IPS DF 4.7 (cell line): Measurements from ENCODE around the gene GRIN2A.

Experiments
- DNase-seq: peaks from one replicate; pipeline ENCODE4 v3.0.0-alpha.2; 2013; ENCODE audit warnings: low spot score; ENCODE audit errors: extremely low read depth

The GRIN2A gene

GRCh38 chr16:10086620-10087019, 95.6 kb downstream of the GRIN2A start:
- DNase-seq = no peak

DNA sequence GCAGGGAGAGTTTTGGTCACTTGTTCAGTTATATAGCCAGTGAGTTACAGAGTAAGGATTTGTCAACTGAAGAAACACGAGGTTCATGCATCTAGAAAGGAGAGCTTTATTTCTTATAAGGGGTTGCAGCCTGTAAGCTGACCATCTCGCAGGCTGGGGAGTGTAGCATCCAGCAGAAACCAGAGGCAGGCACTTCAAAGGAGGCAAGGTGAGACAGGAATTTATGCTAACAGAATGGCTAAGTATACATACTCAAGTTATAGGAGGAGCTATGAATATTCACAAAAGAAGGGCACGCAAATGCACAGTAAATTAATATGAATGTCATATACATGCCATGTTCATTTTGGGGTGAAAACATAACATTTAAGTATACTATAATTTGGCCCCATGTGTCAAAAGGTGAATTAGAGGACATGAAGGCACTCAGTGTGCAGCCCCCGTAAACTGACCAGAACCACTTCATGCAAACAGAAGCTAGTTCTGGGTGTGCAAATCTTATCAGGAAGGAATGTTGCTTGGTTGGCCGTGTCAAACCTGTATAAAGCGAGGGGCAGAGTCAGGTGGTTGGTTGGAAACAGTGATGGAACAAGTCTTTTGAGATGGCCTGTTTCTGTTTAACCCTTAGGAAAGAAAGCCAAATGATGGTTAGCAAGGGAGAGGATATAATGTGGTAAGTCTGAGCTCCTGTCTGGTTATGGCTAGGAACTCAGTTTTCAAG, 97.0 kb downstream of the GRIN2A start:
- no peak for DNase-seq

- no peak for DNase-seq
Observed at GRCh38 chr16:10083301-10083700, 98.9 kb downstream of the GRIN2A start.

- no peak for DNase-seq
Observed at GRCh38 chr16:10081201-10081940, 100.9 kb downstream of the GRIN2A start.

- no peak for DNase-seq
Observed at GRCh38 chr16:10080051-10080772, 102.0 kb downstream of the GRIN2A start.

GRCh38 chr16:10078541-10078949, 103.7 kb downstream of the GRIN2A start:
- DNase-seq = peak; percentile 22

DNA sequence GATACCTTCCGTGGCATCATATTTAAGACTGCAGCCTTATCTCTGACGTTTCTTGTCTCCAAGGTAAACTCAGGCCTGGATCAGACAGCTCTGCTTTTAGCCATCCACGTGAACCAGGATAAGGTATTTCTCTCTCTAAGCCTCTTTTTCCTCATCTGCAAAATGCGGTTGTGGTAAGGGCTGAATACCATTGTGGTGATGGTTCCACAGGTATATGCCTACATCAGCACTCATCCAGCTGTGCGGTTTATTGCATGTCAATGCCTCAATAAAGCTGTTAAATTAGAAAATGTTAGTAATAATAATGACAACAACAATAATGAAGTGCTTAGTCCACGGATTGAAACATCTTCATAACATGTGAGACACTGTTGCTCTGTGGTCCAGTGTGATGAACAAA, 104.4 kb downstream of the GRIN2A start:
- DNase-seq = no peak

DNA sequence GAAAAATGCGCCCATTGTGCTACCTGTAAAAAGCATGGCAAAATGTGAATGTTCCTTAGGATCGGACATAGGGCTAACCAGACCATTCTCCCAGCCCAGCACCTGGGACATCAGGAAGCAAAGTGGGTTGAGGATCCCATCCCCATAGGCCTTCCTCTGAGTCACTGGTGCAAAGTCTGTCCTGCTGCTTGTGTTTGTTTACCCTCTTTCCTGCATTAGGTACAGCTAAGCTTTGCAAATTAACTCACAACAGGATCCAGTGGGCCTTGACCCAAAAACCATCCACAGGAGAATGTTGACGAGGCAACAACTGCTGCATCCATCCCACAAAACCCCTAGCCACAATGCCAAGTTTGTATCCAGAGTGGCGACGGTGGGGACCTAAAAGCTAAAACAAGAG, 106.2 kb downstream of the GRIN2A start:
- no peak for DNase-seq

DNA sequence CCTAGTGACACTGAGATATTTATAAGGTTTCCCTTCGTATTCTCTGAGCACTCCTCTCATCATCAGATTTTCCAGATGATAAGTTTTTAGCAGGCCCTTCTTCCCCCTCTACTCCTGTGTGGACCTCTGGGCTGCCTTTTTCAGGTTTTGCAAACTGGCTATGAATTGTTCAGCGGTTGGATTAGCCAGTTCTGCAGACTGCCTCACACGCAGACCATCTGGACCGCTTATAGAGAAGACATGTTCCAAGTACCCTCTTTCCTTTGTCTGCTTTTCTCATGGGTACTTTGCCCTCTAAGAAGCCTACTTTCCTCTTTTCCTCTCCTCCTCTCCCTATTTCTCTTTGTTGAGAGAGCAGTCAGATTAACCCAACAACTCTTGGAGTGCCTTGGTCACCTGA, 111.6 kb downstream of the GRIN2A start:
- no peak for DNase-seq

DNA sequence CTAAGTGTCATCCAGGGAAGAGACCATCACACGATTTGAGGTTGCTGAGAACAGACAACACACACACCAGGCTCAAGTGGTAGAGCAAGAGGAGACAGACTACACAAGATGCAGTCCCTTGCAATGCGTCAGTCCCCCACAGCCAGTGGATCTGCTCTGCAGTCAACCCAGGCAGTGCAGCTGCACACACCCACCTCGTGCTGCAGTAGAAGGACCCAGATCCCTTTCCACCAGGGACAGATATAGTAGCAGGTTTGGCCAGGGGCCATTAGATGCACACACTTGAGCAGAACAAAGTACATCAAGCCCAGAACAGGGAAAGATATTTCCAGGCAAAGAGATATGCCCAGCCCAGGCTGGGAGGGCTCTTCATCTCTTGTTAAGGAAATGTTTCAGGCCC, 112.9 kb downstream of the GRIN2A start:
- DNase-seq = no peak

- DNase-seq = no peak
Observed at GRCh38 chr16:10067835-10068234, 114.4 kb downstream of the GRIN2A start.

DNA sequence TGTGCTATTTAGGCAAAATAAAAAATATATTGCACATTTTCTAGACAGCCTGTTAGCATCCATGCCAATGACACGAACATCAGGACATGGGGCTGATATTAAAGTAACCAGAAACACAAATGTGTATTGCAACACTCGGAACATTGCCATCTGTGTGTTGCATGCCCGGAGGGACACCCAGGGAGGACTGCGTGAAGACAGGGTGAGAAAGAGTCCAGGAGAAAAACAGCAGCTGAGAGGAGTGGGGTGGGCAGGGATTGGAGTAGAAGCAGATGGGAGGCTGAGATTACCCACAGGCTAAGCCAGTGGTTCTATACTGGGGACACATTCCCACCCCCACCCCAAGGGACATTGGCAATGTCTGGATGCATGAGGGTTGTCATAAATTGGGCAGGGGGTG, 114.8 kb downstream of the GRIN2A start:
- DNase-seq = no peak

GRCh38 chr16:10065019-10065418, 117.2 kb downstream of the GRIN2A start:
- no peak for DNase-seq

DNA sequence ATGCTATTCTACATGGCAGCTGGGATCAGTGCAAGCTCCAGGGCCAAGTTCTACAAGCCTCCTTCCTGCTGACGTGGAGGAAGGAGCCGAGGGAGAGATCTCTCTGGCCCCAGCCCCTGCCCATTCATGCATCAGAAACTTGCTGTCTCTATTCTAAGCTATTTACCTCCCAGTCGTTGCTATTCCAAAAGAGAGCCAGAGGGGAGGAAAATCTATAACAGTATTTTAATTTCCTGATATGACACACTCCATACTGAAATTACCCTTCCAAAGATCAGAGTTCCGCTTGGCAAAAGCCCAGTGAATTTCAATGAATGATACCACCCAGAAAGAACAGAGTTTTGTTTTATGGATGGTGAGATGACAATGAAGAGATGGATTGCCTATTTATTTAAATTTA, 133.4 kb downstream of the GRIN2A start:
- DNase-seq = no peak

- no peak for DNase-seq
Observed at GRCh38 chr16:10045947-10046346, 136.3 kb downstream of the GRIN2A start.

DNA sequence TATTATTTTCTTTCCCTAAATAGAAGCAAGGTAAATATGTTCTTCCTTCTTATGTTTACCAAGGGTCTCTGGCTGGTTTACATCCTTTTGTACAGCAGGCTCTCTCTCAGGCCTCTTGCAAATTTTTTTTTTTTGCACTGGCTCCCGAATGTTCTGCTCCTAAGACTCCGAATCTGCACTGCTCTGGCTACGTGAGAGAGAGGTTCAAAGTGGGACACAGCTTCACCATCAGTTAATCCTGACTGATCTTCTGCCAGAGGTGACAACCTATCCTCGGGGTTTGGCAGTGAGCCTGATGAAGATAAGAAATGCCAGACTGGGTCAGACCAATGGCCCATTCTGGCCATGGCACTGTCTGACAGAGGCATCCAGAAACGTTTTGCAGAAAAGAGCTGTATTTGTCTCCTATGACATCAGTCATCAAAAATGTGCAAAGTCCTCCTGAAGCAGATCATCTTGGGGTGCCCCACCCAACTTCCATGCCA, 136.9 kb downstream of the GRIN2A start:
- DNase-seq = no peak

- no peak for DNase-seq
Observed at GRCh38 chr16:10040136-10041080, 141.8 kb downstream of the GRIN2A start.

- DNase-seq = no peak
Observed at GRCh38 chr16:10039220-10040096, 142.8 kb downstream of the GRIN2A start.

DNA sequence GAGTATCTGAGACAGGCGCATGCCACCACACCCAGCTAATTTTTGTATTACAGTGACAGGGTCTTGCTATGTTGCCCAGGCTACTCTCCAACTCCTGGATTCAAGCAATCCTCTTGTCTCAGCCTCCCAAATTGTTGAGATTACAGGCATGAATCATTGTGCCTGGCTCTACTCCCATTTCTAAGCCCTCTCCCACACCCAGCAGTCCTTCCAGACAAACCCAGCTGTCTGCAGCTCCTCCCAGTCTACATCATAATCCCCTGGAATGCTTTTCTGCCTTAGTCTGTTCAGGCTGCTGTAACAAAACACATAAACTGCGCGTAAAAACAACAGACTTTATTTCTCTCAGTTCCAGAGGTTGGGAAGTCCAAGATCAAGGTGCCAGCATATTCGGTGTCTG, 144.5 kb downstream of the GRIN2A start:
- no peak for DNase-seq

GRCh38 chr16:10036956-10037355, 145.3 kb downstream of the GRIN2A start:
- DNase-seq = no peak
